ENCODE results near the gene PRKACB.

DNA sequence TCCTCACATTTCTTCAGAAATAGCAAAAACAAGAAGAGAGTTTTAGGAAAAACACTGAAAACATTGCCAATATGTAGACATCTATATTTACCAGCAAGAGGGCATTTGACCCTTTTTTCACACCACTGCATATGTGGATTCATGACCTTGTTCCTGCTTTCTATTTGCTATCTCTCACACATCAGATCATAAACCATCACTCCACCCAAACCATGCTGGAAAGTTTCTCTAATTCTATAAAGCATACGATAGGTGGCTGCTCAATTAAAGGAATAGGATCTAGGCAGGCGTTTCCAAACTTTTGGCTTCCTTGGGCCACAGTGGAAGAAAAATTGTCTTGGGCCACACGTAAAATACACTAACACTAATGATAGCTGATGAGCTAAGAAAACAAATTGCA is 121.8 kb downstream of the PRKACB start:
- TF ChIP-seq CTCF (IDR thresholded peaks at IDR 0.05) (no peak), JUN (IDR thresholded peaks at IDR 0.05) (no peak)

Data from A549 (cell line).